GM18873 (cell line): Measurements from ENCODE around the gene EIF1AD.
"Not testable (repeated sequence)": the region's sequence is repeated elsewhere in the genome, so short reads cannot be mapped to it uniquely, and the experiment has no call there.

ENCODE experiments used
- ATAC-seq: cut with Tn5 transposase; IDR thresholded peaks from one replicate; pipeline ENCODE4 v1.9.1; 2021; ENCODE audit warnings: mild to moderate bottlenecking, moderate library complexity, moderate number of reproducible peaks; ENCODE audit not compliant: unreplicated experiment, low FRiP score

The EIF1AD gene, protein sequence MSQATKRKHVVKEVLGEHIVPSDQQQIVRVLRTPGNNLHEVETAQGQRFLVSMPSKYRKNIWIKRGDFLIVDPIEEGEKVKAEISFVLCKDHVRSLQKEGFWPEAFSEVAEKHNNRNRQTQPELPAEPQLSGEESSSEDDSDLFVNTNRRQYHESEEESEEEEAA

DNA sequence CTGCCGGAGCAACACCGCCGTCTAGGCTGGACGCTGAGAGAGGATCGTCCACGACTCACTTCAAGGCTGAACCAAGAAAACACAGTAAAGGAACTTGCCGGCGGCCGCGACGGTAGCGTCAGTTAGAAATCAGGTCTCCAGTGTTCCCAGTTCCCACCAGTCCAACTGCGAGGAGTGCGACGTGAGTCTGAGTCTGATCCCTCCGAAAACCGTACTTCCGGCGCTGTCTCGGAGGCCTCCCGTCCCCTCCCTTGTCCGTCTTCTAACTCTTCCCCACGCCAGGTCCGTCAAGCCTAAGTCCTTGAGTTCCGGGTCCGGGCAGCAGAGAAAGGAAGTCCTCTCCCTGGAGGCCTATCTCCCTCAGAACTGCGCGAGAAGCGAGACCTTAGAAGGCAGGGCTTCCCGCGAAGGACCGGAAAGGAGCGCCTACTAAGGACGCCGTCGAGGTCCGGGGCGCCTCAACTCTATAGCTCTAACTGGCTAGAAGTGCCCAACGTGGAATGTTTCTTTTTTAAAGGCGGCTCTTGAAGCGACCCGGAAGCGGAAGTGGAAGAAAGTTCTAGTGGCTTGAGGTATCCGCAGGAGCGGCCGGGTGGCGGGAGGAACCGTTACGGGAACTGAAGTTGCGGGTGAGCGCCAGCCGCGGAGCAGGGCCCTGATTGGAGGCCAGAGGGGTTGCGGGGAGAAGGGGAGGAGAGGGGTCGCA, at the start of gene EIF1AD, which contains the start of gene BANF1:
EIF1AD (minus strand) TSS at position 216 of the 706 bp plus-strand sequence. CDS start 1,768 bp downstream, outside the sequence.
BANF1 (plus strand) TSS at position 562 of the 706 bp plus-strand sequence. CDS start 748 bp downstream, outside the sequence.
- ATAC-seq: peak; percentile 70

DNA sequence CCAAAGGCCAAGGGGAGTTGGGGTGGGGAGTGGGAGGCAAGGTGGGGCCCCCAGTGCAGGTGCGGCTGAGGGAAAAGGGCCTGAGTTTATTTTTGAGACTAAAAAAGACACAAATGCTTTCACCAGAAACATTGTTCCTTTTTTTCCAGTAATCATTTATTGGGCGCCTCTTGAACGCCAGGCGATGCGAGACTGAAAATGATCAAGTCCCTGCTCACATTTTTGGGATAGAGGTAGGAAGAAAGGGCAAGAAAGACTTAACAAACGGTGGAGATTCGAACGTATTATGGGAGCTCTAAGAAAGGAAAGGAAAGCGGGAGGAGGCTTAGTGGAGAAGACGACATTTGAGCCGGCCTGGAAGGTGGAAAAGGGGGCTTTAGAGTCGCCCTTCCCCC, 49.4 kb upstream of the EIF1AD start:
- ATAC-seq: no peak

DNA sequence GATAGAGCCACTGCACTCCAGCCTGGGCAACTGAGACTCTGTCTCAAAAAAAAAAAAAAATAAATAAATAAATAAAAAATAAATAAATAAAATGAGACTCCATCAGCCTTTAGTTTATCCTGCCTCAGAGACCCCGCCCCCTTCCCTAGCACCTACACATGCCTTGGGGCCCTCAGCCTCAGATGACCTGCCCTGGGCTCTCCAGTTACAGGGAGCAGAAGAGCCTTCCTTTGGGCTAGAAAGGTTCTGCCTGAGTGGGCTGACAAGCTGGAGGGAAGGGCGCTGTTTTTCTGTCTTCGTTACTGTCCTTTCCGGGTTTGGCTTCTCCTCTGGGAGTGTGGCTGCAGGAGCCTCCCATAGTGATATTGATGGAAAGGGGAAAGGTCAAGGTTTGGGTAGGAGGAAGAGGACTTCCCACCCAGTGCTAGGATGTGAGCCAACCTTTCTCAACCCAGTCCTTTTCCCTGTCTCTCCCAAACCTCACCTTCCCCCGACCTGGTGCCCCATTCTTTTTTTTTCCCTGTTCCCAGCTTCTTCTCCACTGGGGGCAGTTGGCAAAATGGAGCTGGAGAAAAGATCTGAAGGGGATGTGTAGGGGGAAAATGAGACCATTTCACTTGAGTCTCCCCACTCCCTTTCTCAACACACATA, 48.7 kb upstream of the EIF1AD start:
- no peak for ATAC-seq

DNA sequence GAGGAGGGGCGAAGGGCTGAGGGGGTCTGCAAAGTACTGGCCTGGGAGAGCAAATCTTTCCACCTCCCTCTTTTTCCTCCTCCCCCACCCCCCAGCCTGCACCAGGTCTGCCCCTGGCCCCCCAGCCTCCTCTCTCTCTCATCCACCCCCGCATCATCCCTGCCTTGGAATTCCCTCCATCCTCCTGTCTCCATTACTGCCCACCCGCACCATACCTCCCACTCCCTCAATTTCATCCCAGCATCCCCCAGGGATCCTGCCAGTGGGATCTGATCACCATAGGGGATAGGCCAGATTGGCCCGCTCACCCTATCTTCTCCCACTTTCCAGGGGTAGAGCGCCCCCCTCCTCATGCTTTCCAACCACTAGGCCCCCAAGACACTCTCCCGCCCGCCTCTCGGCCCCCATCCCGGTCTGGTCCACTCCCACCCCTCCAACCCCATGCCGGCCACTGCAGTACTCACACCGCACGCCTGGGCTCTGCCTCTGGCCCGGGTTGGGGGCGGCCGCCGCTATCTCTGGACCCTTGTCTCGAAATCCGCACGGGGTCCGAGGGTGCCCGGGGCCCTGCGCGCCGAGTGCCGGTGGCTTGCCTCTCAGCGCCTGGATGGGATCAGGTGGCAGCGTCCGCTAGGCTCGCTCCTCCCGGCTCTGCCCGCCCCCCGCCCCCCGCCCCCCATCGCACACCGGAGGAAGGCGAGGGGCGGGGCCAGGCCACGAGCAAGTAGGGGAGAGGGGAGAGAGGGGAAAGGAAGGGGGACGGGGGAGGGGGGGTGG, 46.8 kb upstream of the EIF1AD start, which contains the start of gene GAL3ST3:
GAL3ST3 (minus strand) TSS at position 615 of the 777 bp plus-strand sequence. CDS start 3,746 bp downstream, outside the sequence.
- no peak for ATAC-seq

DNA sequence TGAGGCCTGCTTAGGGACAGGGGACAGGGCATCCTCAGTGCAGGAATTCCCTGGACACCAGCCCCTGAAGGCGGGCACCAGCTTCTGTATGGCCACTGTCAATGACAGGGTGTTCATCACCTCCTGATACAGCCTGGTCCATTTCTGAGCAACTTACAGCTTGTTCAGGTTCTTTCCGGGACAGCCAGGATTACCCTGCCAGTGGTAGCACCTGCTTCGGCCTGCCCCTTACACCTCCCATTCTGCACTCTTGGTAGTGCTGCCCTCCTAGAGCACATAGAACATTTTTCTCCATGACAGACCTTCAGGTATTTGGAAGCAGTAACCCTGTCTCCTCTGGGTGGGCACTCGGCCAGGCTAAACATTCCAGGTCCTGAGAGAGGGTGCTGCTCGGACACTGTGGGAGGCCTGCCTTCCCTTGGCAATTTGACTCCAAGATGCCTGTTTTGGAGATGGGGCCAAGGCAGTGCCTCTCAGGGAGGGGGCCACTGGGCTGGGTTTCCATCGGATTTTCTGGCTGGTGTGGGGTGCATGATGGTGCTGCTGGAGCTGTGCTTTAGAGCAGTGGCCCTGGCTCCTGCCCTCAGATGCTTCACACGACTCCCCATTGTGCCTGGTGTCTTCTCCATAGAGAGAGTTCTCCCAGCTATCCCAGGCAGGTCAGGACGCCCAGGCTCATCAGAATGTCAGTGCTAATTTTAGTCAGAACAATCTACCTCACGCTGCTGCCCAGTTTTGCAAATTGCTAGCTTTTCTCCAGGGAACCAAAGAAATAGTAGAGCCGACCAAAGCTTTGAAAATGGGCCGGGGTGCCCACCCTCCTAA, 45.8 kb upstream of the EIF1AD start:
- ATAC-seq: no peak

DNA sequence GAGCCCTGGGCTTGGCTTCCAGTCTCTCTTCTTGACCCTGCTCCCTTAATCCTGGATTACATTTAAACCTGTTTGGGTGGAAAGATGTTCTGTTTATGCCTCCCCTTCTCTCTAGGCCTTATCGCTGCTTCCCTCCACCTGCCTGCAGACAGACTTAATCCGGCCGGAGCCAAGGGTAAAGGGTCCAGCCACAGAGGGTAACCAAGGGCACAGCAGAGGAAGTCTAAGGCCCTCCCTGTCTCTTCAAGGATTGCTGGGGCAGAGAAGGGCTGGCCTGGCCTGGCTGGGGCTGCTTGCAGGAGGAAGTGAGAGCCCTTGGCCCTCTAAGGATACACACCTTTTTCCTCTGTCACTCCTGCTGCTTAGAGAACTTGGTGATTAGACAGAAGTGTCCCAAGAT, 44.9 kb upstream of the EIF1AD start:
- ATAC-seq: no peak

DNA sequence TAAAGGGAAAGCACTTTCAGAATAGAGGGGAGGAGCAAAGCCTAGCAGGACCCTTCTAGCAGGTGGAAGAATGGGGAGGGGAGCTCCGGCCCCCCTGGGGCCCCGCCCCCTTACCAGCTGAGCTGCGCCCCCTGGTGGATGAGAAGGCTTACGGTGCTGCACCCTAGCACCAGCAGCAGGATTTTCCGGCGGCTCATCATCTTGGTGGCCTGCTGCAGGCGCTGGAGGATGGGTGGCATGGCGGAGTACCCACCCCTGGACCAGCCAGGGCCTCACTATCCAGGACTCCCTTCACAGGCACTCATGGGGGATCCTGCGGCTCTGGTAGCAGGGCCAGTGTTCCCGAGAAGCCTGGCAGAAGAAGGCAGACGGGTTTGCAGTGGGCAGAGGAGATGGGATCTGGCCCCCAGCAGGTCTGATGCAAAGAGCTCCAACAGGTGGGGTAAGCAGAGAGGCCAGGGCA, 43.3 kb upstream of the EIF1AD start:
- ATAC-seq: no peak

DNA sequence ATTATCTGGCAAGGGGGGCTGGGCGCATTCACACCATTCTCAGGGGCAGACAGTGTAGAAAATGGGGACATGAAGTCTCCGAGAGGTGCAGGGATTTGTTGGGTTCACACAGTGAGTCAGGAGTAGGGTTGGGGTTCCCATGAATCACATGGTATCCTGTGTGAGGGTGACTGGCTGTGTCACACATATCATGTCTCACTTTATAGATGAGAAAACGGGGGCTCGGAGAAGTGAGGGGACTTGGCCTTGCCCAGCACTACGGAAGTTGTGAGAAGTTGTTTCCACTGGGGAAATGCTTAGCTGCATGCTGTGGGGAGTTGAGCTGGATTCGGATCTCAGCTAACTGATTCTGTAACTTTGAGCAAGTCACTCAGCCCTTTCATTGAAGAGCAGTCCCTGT, 42.8 kb upstream of the EIF1AD start:
- ATAC-seq: no peak

DNA sequence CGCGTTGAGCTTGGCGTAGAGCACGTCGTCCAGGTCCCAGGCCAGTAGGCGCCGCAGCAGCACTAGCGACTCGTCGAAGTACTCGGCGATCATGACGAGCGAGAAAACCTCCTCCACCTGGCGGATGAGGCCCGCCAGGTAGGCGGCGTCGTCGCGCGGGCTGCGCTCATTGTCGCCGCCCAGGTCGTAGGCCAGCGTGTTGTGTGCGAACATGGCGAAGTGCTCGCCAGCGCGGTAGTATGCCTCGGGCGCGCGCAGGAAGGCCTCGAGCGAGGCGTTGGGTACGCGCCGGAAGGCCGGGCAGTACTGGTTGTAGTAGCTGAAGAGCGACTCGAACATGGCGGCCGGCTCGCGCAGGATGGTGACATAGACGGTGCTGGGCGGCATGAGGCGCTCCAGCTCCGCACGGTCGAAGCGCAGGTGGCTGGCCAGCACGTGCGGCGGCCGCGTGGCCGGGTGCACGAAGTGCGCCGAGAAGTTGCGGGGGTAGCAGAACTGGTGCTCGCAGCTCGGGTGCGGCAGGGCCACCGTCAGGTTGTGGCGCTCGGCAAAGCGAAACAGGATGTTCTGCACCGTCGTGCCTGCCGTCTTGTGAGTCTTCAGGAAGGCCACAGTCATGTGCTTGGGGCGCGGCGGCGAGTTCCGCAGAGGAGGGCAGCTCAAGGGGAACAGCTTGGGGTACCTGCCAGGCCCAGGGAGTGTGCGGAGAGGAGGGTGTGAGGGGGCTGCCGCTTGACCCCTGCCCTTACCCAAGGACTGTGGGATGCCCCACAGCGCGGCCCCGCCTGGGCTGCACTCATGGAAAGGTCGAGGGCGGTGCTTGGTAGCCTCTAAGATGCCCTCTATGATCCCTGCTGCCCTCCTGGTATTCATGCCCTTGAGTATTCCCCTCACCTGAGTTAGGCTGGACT, 41.3 kb upstream of the EIF1AD start:
- ATAC-seq: no peak

DNA sequence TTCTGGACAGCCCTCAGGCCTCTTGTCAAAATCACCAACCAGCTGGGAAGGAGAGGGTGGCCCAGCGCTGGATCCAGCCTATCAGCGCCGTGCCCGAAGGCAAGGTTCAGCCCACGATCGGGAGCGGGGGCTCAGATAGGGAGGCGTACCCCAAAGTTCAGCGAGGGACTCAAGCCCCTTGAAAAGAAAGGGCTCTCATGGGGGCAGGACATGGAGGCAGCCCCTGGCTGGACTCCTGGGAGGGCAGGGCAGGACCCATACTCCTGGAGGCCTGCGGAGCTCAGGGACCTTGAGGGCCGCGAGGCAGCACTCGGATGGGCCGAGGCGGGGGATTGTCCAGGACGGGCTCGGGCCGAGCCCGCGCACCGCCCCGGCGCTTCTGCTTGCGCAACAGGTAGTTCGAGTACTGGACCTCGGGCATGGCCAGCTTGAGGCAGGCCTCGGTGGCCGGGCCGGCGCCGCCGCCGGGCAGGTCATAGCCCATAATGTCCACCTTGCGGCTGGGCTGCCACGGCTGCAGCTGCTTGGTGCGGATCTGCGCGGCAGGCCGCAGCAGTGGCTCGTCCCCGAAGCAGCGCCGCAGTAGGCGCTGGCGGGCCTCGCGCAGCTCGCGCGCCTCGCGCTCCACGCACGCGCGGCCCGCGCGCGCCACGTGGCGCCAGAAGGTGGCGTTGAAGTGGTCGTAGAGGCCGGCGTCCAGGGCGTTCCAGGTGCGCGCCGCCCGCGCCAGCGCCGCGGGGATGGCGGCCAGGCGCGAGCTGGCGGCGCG, 40.5 kb upstream of the EIF1AD start:
- ATAC-seq: no peak

DNA sequence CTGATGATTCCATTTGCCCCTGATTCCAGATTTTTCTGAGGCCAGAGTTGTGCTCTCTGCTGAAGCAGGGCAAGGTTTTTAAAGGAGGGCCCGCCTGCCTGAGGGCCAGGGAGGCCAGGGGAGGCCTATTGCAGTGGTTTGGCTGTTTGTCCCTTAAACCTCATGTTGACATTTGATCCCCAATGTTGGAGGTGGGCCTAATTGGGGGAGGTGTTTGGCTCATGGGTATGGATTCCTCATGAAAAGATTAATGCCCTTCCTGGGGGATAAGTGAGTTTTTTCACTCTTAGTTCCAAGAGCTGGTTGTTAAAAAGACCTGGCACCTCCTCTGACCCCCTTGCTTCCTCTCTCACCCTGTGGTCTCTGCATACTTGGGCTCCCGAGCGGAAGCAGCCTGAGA, 37.8 kb upstream of the EIF1AD start:
- ATAC-seq: no peak

DNA sequence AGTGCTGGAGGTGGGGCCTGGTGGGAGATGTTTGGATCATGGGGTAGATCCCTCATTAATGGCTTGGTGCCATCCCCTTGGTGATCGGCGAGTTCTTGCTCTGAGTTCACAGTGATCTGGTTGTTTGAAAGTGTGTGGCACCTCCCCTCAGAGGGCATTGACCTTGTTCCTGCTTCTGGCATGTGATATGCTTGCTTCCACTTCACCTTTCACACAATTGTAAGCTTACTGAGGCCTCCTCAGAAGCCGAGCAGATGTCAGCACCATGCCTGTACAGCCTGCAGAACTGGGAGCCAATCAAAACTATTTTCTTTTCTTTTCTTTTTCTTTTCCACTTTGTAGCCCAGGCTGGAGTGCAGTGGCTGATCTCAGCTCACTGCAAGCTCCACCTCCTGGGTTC, 35.4 kb upstream of the EIF1AD start:
- no peak for ATAC-seq

DNA sequence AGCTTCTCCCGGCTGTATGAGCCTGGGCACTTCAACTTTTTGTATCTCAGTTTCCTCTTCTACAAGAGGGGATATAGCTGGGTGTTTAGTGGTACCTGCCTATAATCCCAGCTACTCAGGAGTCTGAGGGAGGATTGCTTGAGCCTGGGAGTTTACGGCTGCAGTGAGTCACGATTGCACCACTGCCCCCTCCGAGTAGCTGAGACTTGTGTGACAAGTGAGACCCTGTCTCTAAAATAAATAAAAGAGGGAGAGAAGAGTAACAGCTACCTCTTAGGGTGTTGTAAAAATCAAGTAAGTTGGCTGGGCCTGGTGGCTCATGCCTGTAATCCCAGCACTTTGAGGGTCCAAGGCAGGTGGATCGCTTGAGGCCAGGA, 34.4 kb upstream of the EIF1AD start:
- ATAC-seq: no peak

DNA sequence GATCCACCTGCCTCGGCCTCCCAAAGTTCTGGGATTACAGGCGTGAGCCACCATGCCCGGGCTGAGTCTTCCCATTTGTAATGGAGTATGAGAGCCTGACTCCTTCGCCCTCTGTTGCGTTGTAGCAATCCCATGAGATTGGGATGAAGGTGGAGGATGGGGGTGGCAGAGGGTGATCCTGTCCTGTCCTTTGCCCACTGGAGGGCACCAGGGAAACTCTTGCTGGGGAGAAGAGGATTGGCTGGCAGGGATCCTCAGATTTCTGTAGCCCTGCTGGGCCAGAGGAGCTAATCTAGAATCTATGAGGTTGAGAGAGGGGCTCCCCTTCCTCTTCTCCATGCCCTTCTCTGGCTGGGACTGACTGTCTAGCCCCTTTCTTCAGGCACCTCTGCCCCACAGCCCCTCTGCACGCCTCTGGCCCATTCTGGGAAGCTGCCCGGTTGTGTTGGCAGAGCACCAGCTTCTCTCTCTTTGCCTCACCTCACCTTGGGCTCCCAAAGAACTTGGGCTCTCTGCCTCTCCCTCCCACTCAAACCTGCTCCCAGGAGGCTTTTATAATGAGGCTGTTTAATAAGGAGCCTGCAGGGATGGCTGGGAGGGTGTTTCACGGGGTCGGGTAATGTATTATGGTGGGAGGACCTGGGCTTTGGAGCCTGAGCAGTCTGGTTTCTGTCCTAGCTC, 33.8 kb upstream of the EIF1AD start:
- no peak for ATAC-seq

DNA sequence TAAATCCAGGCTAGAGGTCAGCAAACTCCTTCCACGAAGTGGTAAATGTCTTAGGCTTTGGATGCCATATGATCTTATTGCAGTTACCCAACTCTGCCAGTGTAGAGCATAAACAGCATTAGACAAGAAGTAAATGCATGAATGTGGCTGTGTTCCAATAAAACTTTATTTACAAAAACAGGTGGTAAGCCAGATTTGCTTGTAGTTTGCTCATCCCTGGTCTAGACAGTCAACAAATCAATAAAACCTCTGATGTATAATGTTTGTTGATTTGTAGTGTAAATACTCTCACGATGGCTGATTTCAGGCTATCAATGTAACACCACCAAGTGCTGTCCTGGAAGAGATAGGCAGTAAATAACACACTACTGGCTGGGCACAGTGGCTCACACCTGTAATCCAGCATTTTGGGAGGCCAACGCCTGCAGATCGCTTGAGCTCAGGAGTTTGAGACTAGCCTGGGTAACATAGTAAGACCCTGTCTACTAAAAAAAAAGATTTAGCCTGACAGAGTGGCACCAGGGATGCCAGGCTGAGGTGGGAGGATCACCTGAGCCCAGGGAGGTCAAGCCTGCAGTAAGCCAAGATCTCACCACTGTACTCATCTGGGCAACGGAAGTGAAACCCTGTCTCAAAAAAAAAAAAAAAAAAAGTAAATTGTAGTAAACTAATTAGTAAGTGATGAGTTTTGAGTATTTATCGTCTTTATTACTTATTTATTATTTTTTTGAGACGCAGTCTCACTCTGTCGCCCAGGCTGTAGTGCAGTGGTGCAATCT, 31.2 kb upstream of the EIF1AD start:
- no peak for ATAC-seq

DNA sequence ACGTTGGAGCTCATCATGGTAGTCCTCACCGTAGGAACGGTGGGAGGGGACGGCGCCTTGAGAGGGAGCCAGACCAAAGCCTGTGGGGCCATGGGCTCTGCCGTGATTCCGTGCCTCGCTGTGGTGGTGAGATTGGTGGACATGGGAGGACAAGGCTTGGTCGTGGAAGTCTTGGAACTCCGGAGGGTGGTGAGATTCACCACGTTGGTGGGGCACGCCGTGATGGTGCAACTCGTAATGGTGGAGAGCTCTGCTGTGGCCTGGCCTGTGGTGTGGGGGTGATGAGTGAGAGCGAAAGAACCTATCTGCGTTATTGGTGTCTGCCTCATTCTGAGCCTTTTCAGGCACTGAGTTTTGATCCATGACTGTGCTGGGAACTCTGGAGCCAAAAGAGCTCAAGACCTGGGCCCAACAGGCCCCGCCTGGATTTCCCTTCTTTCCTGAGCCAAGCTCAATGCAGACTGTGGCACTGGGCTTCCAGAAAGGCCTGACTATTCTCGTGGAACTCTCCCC, 24.1 kb upstream of the EIF1AD start, which contains the start of gene CATSPER1:
CATSPER1 (minus strand) TSS at position 463 of the 513 bp plus-strand sequence; CDS start at position 363, 100 bp downstream.
- ATAC-seq: no peak

DNA sequence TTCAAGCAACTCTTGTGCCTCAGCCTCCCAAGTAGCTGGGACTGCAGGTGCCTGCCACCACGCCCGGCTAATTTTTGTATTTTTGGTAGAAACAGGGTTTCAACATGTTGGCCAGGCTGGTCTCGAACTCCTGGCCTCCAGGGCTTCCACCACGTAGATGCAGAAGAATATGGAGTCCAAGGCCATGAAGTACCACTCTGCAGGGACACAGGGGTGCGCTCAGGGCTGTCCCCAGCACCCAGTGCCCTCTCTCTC, 21.2 kb upstream of the EIF1AD start:
- ATAC-seq: not testable (repeated sequence)
